ENCODE measurements around the gene ZDHHC7.
"Not testable (repeated sequence)": the region's sequence is repeated elsewhere in the genome, so short reads cannot be mapped to it uniquely, and the experiment has no call there.

The ZDHHC7 gene

GRCh38 chr16:85010931-85011845, at the start of gene ZDHHC7:
ZDHHC7 (minus strand) TSS chr16:85011535; CDS start chr16:84990618, 20,917 bp downstream.
- DNase-seq (ENCODE audit: low read depth in 2 of 2) = peak; percentile 72 to 80

- DNase-seq (ENCODE audit: low read depth in 2 of 2) = no peak
These were observed 47.6 kb upstream of the ZDHHC7 start for GRCh38 chr16:85058909-85059308.

GRCh38 chr16:85057948-85058347, 46.6 kb upstream of the ZDHHC7 start:
- DNase-seq (ENCODE audit: low read depth in 2 of 2) = no peak

- no peak for DNase-seq (ENCODE audit: low read depth in 2 of 2)
These were observed 46.0 kb upstream of the ZDHHC7 start for GRCh38 chr16:85057212-85057889.

- DNase-seq (ENCODE audit: low read depth in 2 of 2) = no peak
These were observed 44.9 kb upstream of the ZDHHC7 start for GRCh38 chr16:85056211-85056748.

- peak; percentile 39 to 41 for DNase-seq (ENCODE audit: low read depth in 2 of 2)
These were observed 44.3 kb upstream of the ZDHHC7 start for GRCh38 chr16:85055493-85056210.

- DNase-seq (ENCODE audit: low read depth in 2 of 2) = no peak
These were observed 43.7 kb upstream of the ZDHHC7 start for GRCh38 chr16:85054948-85055492.

- DNase-seq (ENCODE audit: low read depth in 2 of 2) = not testable (repeated sequence)
These were observed 43.0 kb upstream of the ZDHHC7 start for GRCh38 chr16:85054321-85054720.

GRCh38 chr16:85052536-85052935, 41.2 kb upstream of the ZDHHC7 start:
- DNase-seq (ENCODE audit: low read depth in 2 of 2) = no peak

- no peak for DNase-seq (ENCODE audit: low read depth in 2 of 2)
These were observed 40.3 kb upstream of the ZDHHC7 start for GRCh38 chr16:85051683-85052082.

GRCh38 chr16:85051067-85051581, 39.8 kb upstream of the ZDHHC7 start:
- DNase-seq (ENCODE audit: low read depth in 2 of 2) = no peak

- DNase-seq (ENCODE audit: low read depth in 2 of 2) = no peak
These were observed 38.5 kb upstream of the ZDHHC7 start for GRCh38 chr16:85049706-85050305.

GRCh38 chr16:85048921-85049562, 37.7 kb upstream of the ZDHHC7 start:
- DNase-seq (ENCODE audit: low read depth in 2 of 2) = no peak

GRCh38 chr16:85047867-85048455, 36.6 kb upstream of the ZDHHC7 start:
- no peak for DNase-seq (ENCODE audit: low read depth in 2 of 2)

- no peak for DNase-seq (ENCODE audit: low read depth in 2 of 2)
These were observed 35.9 kb upstream of the ZDHHC7 start for GRCh38 chr16:85046931-85047866.

- no peak for DNase-seq (ENCODE audit: low read depth in 2 of 2)
These were observed 35.2 kb upstream of the ZDHHC7 start for GRCh38 chr16:85046472-85046916.

GRCh38 chr16:85045641-85046471, 34.5 kb upstream of the ZDHHC7 start:
- DNase-seq (ENCODE audit: low read depth in 2 of 2) = no peak

GRCh38 chr16:85045077-85045476, 33.7 kb upstream of the ZDHHC7 start:
- no peak for DNase-seq (ENCODE audit: low read depth in 2 of 2)

Data from activated CD4-positive, alpha-beta T cell treated with anti-CD3 and anti-CD28 coated beads for 24 hours (primary cell).